HUES48 (cell line): ENCODE data around the gene TBC1D3B.

ENCODE experiments used
- H3K27ac ChIP-seq: one replicate; pipeline ENCODE4 v1.7.0; 2013; ENCODE audit warnings: low read depth, low read length, inconsistent platforms
- H3K27me3 ChIP-seq: 2 replicates; pipeline ENCODE4 v1.6.1; 2013; ENCODE audit warnings: mild to moderate bottlenecking, low read length; ENCODE audit not compliant: control insufficient read depth, insufficient read depth
- H3K36me3 ChIP-seq: 2 replicates; pipeline ENCODE4 v1.6.1; 2013; ENCODE audit warnings: low read length; ENCODE audit not compliant: control insufficient read depth, insufficient read depth
- H3K4me1 ChIP-seq: 2 replicates; pipeline ENCODE4 v1.6.1; 2013; ENCODE audit warnings: mild to moderate bottlenecking, low read length; ENCODE audit not compliant: control insufficient read depth, insufficient read depth
- H3K4me3 ChIP-seq: 2 replicates; pipeline ENCODE4 v1.5.1; 2013; ENCODE audit warnings: mild to moderate bottlenecking, low read depth, low read length
- H3K9ac ChIP-seq: 2 replicates; pipeline ENCODE4 v1.6.1; 2013; ENCODE audit warnings: mild to moderate bottlenecking, low read depth, low read length, moderate library complexity
- H3K9me3 ChIP-seq: 2 replicates; pipeline ENCODE4 v1.6.1; 2013; ENCODE audit warnings: low read length; ENCODE audit not compliant: control insufficient read depth, insufficient read depth

TBC1D3B gene

GRCh38 chr17:36136036-36136435 lies 40.4 kb downstream of the TBC1D3B start:
- no peak overlapping the region for H3K27ac ChIP-seq
- no peaks in the 10 kb centered on the region for H3K4me1 ChIP-seq
- H3K36me3 ChIP-seq = no peaks in the 10 kb centered on the region
- H3K27me3 ChIP-seq = no peaks in the 10 kb centered on the region
- H3K9ac ChIP-seq = no peak overlapping the region
- H3K4me3 ChIP-seq = no peak overlapping the region
- H3K9me3 ChIP-seq = no peaks in the 10 kb centered on the region

- Histone ChIP-seq H3K4me3 (no peak overlapping the region), H3K9me3 (no peaks in the 10 kb centered on the region), H3K9ac (no peak overlapping the region), H3K4me1 (no peaks in the 10 kb centered on the region), H3K36me3 (no peaks in the 10 kb centered on the region), H3K27me3 (no peaks in the 10 kb centered on the region), H3K27ac (no peak overlapping the region)
Observed at GRCh38 chr17:36135465-36135864, 41.0 kb downstream of the TBC1D3B start.

- H3K4me1 ChIP-seq = no peaks in the 10 kb centered on the region
- no peaks in the 10 kb centered on the region for H3K9me3 ChIP-seq
- H3K9ac ChIP-seq = no peak overlapping the region
- H3K27me3 ChIP-seq = no peaks in the 10 kb centered on the region
- H3K4me3 ChIP-seq = no peak overlapping the region
- H3K36me3 ChIP-seq = no peaks in the 10 kb centered on the region
- no peak overlapping the region for H3K27ac ChIP-seq
Observed at GRCh38 chr17:36133602-36134236, 42.7 kb downstream of the TBC1D3B start.

GRCh38 chr17:36132421-36132831 lies 44.0 kb downstream of the TBC1D3B start:
- Histone ChIP-seq H3K9me3 (peaks cover under 1% of the 10 kb centered on the region; the same call in 1 of the 2 replicates), H3K4me1 (no peaks in the 10 kb centered on the region), H3K9ac (no peak overlapping the region), H3K27me3 (no peaks in the 10 kb centered on the region), H3K4me3 (no peak overlapping the region), H3K36me3 (no peaks in the 10 kb centered on the region), H3K27ac (no peak overlapping the region)

- no peaks in the 10 kb centered on the region for H3K4me1 ChIP-seq
- H3K36me3 ChIP-seq = no peaks in the 10 kb centered on the region
- no peak overlapping the region for H3K4me3 ChIP-seq
- H3K27ac ChIP-seq = no peak overlapping the region
- H3K27me3 ChIP-seq = no peaks in the 10 kb centered on the region
- no peak overlapping the region for H3K9ac ChIP-seq
- H3K9me3 ChIP-seq = peaks cover 4% of the 10 kb centered on the region; the same call in 1 of the 2 replicates
Observed at GRCh38 chr17:36131931-36132330, 44.5 kb downstream of the TBC1D3B start.

GRCh38 chr17:36131421-36131820 lies 45.0 kb downstream of the TBC1D3B start:
- H3K4me3 ChIP-seq = no peak overlapping the region
- no peak overlapping the region for H3K27ac ChIP-seq
- H3K9me3 ChIP-seq = peaks cover 9% of the 10 kb centered on the region; the same call in 1 of the 2 replicates
- no peak overlapping the region for H3K9ac ChIP-seq
- no peaks in the 10 kb centered on the region for H3K4me1 ChIP-seq
- no peaks in the 10 kb centered on the region for H3K36me3 ChIP-seq
- no peaks in the 10 kb centered on the region for H3K27me3 ChIP-seq

GRCh38 chr17:36130346-36130745 lies 46.1 kb downstream of the TBC1D3B start:
- Histone ChIP-seq H3K9ac (no peak overlapping the region), H3K4me1 (no peaks in the 10 kb centered on the region), H3K4me3 (no peak overlapping the region)

GRCh38 chr17:36129616-36130015 lies 46.8 kb downstream of the TBC1D3B start:
- no peaks in the 10 kb centered on the region for H3K36me3 ChIP-seq
- no peaks in the 10 kb centered on the region for H3K27me3 ChIP-seq
- H3K9me3 ChIP-seq = peaks cover 26% of the 10 kb centered on the region
- H3K4me3 ChIP-seq = no peak overlapping the region
- no peak overlapping the region for H3K9ac ChIP-seq
- H3K27ac ChIP-seq = no peak overlapping the region
- H3K4me1 ChIP-seq = no peaks in the 10 kb centered on the region

More at GRCh38 chr17:36130346-36130745, 46.1 kb downstream of the TBC1D3B start:
- Histone ChIP-seq H3K27me3 (no peaks in the 10 kb centered on the region), H3K27ac (no peak overlapping the region), H3K9me3 (peaks cover 18% of the 10 kb centered on the region), H3K36me3 (no peaks in the 10 kb centered on the region)

- Histone ChIP-seq H3K4me1 (peaks cover 8% of the 10 kb centered on the region), H3K4me3 (no peak overlapping the region), H3K9me3 (peaks cover 27% of the 10 kb centered on the region), H3K36me3 (no peaks in the 10 kb centered on the region), H3K27me3 (no peaks in the 10 kb centered on the region), H3K27ac (no peak overlapping the region), H3K9ac (no peak overlapping the region)
Observed at GRCh38 chr17:36128411-36128978, 47.9 kb downstream of the TBC1D3B start.

GRCh38 chr17:36127911-36128310 lies 48.5 kb downstream of the TBC1D3B start:
- Histone ChIP-seq H3K4me1 (peaks cover 14% of the 10 kb centered on the region), H3K36me3 (no peaks in the 10 kb centered on the region), H3K27ac (no peak overlapping the region), H3K27me3 (no peaks in the 10 kb centered on the region), H3K9me3 (peaks cover 27% of the 10 kb centered on the region), H3K9ac (no peak overlapping the region), H3K4me3 (no peak overlapping the region)

- no peak overlapping the region for H3K9ac ChIP-seq
- no peak overlapping the region for H3K27ac ChIP-seq
- peaks cover 27% of the 10 kb centered on the region for H3K9me3 ChIP-seq
- peaks cover 19% of the 10 kb centered on the region for H3K4me1 ChIP-seq
- H3K27me3 ChIP-seq = no peaks in the 10 kb centered on the region
- no peaks in the 10 kb centered on the region for H3K36me3 ChIP-seq
- no peak overlapping the region for H3K4me3 ChIP-seq
Observed at GRCh38 chr17:36127199-36127893, 49.1 kb downstream of the TBC1D3B start.
